Panc1 (cell line): ENCODE measurements around the gene ATXN2. TPM values are rescaled to one million over a fixed set of nuclear protein-coding genes. Genes with fewer than 3 reads are reported as not detected.

Experiments
- ATAC-seq: fragments of 200-7000 bp; cut with Tn5 transposase; 2 replicates; pipeline ENCODE4 v1.9.1; 2020; ENCODE audit warnings: mild to moderate bottlenecking, moderate library complexity
- BruUV-seq: library from RNA; stranded (reverse); fragments of 400-500 nt; replicated peaks from 2 replicates; lab custom pipeline; 2021; lab: Mats Ljungman, UMichigan
- CTCF ChIA-PET: fragments of 300-600 bp; sonication (Branson Sonifier 250); formaldehyde crosslinking; loops from one replicate; lab custom pipeline; 2022; ENCODE audit warnings: antibody characterized with exemption; lab: Charles Lee
- POLR2A ChIA-PET: fragments of 300-600 bp; sonication (Branson Sonifier 250); formaldehyde crosslinking; loops from one replicate; lab custom pipeline; 2022; ENCODE audit warnings: antibody characterized with exemption; lab: Charles Lee
- DNase-seq: peaks from one replicate; pipeline ENCODE4 v3.0.0-alpha.2; 2010; ENCODE audit warnings: low read depth, low spot score
- H3K27ac ChIP-seq: 2 replicates; pipeline ENCODE4 v1.5.1; 2011; ENCODE audit warnings: mild to moderate bottlenecking, low read length, inconsistent platforms
- H3K27me3 ChIP-seq: fragments of 200-500 bp; sonication (Bioruptor generic); 2 replicates; pipeline ENCODE4 v1.6.0; 2014; ENCODE audit warnings: low read length, inconsistent platforms; ENCODE audit not compliant: control insufficient read depth, insufficient read depth
- H3K36me3 ChIP-seq: fragments of 200-500 bp; sonication (Bioruptor generic); 2 replicates; pipeline ENCODE4 v1.5.1; 2014; ENCODE audit warnings: inconsistent platforms, mild to moderate bottlenecking, low read length, moderate library complexity; ENCODE audit not compliant: control insufficient read depth, insufficient read depth
- H3K4me1 ChIP-seq: 2 replicates; pipeline ENCODE4 v1.5.1; 2011; ENCODE audit warnings: inconsistent platforms, mild to moderate bottlenecking, low read length, moderate library complexity; ENCODE audit not compliant: control insufficient read depth, insufficient read depth
- H3K4me3 ChIP-seq, 2 experiments: 2 replicates each; pipeline ENCODE4 v1.5.1; 2011 to 2012; ENCODE audit warnings: low read depth in 2 of 2, low read length in 2 of 2, mild to moderate bottlenecking in 2 of 2, inconsistent platforms in 1 of 2, moderate library complexity in 1 of 2
- H3K9me3 ChIP-seq: fragments of 200-500 bp; sonication (Bioruptor generic); 2 replicates; pipeline ENCODE4 v1.5.1; 2014; ENCODE audit warnings: low read depth, mild to moderate bottlenecking, inconsistent platforms, low read length, moderate library complexity; ENCODE audit not compliant: control insufficient read depth, insufficient read depth
- CTCF ChIP-seq: fragments of 450-650 bp; IDR thresholded peaks from 2 replicates; pipeline ENCODE4 v1.5.1; 2017; ENCODE audit warnings: mild to moderate bottlenecking
- POLR2AphosphoS5 ChIP-seq: IDR thresholded peaks from 2 replicates; pipeline ENCODE4 v1.6.1; 2012; ENCODE audit warnings: mild to moderate bottlenecking, low read depth, low read length, moderate library complexity
- SIN3A ChIP-seq: IDR thresholded peaks from 2 replicates; pipeline ENCODE4 v1.6.1; 2012; ENCODE audit warnings: low read depth, mild to moderate bottlenecking, low read length, moderate library complexity, borderline replicate concordance; ENCODE audit not compliant: insufficient read depth
- TCF7L2 ChIP-seq: IDR thresholded peaks from 2 replicates; pipeline ENCODE4 v1.6.1; 2011; ENCODE audit warnings: mild to moderate bottlenecking, low read depth, low read length, inconsistent platforms
- in situ Hi-C: cut with HindIII; loops from 2 replicates; pipeline ENCODE4 v1.10.0; 2016; ENCODE audit warnings: low sequenced_read_pairs, low pct_unique_long_range_greater_than_20kb
- intact Hi-C: fragments of 100-400 bp; cut with micrococcal nuclease; formaldehyde crosslinking; loops from one replicate; pipeline ENCODE4 v1.10.0; 2022; ENCODE audit not compliant: unreplicated experiment
- total RNA-seq: library from RNA; stranded (reverse); gene quantifications from one replicate; pipeline ENCODE4 v1.2.1, GENCODE V29; 2021; ENCODE audit not compliant: unreplicated experiment
- TF ChIP-seq, protein P1 (sequence below), 2 experiments: IDR thresholded peaks; 2 replicates each; pipeline ENCODE4 v1.6.1; 2011 to 2012; ENCODE audit warnings: low read depth in 2 of 2, control low read depth in 1 of 2, low read length in 1 of 2, mild to moderate bottlenecking in 1 of 2, moderate library complexity in 1 of 2; ENCODE audit not compliant: insufficient read depth in 1 of 2

ATXN2 gene
- total RNA-seq, 1 experiment from 2014 or later = 77.6 TPM

DNA sequence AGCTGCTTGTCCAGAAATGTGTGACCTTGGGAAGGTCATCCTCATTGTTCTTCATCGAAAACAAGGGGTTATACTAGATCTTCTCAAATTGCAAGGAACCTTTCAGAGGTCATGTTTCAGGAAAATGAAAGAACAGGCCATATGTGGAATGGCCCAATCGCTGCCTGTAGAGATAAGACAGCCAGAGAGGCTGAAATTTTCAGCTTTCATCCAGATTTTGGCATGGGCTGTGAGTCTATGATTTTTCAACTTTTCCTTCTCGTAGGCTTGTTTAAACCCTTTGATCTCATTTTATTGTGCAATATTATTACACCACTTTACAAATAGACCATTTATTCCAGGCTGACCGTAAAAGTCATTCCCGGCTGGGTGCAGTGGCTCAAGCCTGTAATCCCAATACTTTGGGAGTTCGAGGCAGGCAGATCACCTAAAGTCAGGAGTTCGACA, 17.1 kb upstream of the ATXN2 start:
- H3K27me3 ChIP-seq = no peaks in the 10 kb centered on the region
- no peak for ATAC-seq
- ChIA-PET CTCF (no interaction called here), POLR2A (no interaction called here)
- intact Hi-C loops = no loop called here
- H3K36me3 ChIP-seq = no peaks in the 10 kb centered on the region
- H3K4me3 ChIP-seq = no peak overlapping the region
- TF ChIP-seq SIN3A = no peak
- no peak for TF ChIP-seq CTCF
- TF ChIP-seq TCF7L2 = peak; percentile 57
- TF ChIP-seq, protein P1, sequence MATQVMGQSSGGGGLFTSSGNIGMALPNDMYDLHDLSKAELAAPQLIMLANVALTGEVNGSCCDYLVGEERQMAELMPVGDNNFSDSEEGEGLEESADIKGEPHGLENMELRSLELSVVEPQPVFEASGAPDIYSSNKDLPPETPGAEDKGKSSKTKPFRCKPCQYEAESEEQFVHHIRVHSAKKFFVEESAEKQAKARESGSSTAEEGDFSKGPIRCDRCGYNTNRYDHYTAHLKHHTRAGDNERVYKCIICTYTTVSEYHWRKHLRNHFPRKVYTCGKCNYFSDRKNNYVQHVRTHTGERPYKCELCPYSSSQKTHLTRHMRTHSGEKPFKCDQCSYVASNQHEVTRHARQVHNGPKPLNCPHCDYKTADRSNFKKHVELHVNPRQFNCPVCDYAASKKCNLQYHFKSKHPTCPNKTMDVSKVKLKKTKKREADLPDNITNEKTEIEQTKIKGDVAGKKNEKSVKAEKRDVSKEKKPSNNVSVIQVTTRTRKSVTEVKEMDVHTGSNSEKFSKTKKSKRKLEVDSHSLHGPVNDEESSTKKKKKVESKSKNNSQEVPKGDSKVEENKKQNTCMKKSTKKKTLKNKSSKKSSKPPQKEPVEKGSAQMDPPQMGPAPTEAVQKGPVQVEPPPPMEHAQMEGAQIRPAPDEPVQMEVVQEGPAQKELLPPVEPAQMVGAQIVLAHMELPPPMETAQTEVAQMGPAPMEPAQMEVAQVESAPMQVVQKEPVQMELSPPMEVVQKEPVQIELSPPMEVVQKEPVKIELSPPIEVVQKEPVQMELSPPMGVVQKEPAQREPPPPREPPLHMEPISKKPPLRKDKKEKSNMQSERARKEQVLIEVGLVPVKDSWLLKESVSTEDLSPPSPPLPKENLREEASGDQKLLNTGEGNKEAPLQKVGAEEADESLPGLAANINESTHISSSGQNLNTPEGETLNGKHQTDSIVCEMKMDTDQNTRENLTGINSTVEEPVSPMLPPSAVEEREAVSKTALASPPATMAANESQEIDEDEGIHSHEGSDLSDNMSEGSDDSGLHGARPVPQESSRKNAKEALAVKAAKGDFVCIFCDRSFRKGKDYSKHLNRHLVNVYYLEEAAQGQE (IDR thresholded peaks at IDR 0.05; ENCODE audit: insufficient read depth in 1 of 2, low read depth in 2 of 2, low read length in 1 of 2) = no peak
- no peak for TF ChIP-seq POLR2AphosphoS5
- H3K9me3 ChIP-seq = no peaks in the 10 kb centered on the region
- in situ Hi-C loops = no loop called here
- no peaks in the 10 kb centered on the region for H3K4me1 ChIP-seq
- no TSS peak for BruUV-seq
- no peak overlapping the region for H3K27ac ChIP-seq
- DNase-seq = no peak

DNA sequence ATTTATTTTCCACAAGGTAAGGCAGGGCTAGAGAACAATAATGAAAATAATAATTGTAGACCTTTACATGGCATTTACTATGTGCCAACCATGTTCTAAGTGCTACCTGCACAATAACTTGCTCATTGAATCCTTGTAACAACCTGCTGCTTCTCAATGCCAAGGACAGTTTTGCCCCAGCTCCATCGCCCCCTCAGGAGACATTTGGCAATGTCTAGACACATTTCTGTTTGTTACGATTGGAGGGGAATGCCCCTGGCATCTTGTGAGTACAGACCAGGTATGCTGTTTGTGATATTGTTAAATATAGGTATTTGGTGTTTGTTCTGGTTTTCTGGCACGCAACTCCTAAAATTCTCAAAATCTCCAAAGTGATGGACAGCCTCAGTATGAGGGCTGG, 8.1 kb upstream of the ATXN2 start:
- ATAC-seq (peak; percentile 46; the same call in 1 of the 2 replicates), DNase-seq (no peak)
- H3K4me3 ChIP-seq = no peak overlapping the region
- H3K27ac ChIP-seq = no peak overlapping the region
- H3K9me3 ChIP-seq = no peaks in the 10 kb centered on the region
- ChIA-PET POLR2A (no interaction called here), CTCF (no interaction called here)
- no peaks in the 10 kb centered on the region for H3K27me3 ChIP-seq
- H3K4me1 ChIP-seq = no peaks in the 10 kb centered on the region
- BruUV-seq = no TSS peak
- intact Hi-C loops (no loop called here), in situ Hi-C loops (no loop called here)
- TF ChIP-seq TCF7L2 = no peak
- TF ChIP-seq POLR2AphosphoS5 = no peak
- TF ChIP-seq, protein P1 (IDR thresholded peaks at IDR 0.05; ENCODE audit: insufficient read depth in 1 of 2, low read depth in 2 of 2, low read length in 1 of 2) = no peak
- H3K36me3 ChIP-seq = no peaks in the 10 kb centered on the region
